Muscle of back (tissue), 13 donors: Measurements from ENCODE around the gene RAB1A. TPM values are rescaled to one million over a fixed set of nuclear protein-coding genes. Genes with fewer than 3 reads are reported as not detected.
"Not testable (repeated sequence)": the region's sequence is repeated elsewhere in the genome, so short reads cannot be mapped to it uniquely, and the experiment has no call there.

Experiments
- DNase-seq, 3 donors: peaks; one replicate each; pipeline versions ENCODE4 v3.0.0 to v3.0.0-alpha.2; 2013
- long read RNA-seq, 9 donors: transcript quantifications; one replicate each; lab custom pipeline, GENCODE V29; 2026
- polyA plus RNA-seq, 10 donors: library from polyadenylated mRNA; unstranded; fragments of 120-200 nt; gene quantifications; one replicate each; pipeline ENCODE4 v1.2.1, GENCODE V29; 2013; ENCODE audit not compliant: insufficient read length in 10 of 10

RAB1A gene
- polyA plus RNA-seq = 100 to 1,000 TPM; 124 to 185 (median 140) TPM
- long read RNA-seq, donor 1, transcript RAB1A-203 (6 exons, 2,447 nt) = major isoform, 68 of 75 reads
- long read RNA-seq, donor 1, partial matches to known transcripts = 5 of 75 reads
- long read RNA-seq, donor 1, other reads (novel, unspliced or antisense) = 0 of 75 reads
- long read RNA-seq, donor 2, transcript RAB1A-203 (6 exons, 2,447 nt) = major isoform, 44 of 50 reads
- long read RNA-seq, donor 2, partial matches to known transcripts = 0 of 50 reads
- long read RNA-seq, donor 2, other reads (novel, unspliced or antisense) = 5 of 50 reads
- long read RNA-seq, donor 3 = 0 reads
- long read RNA-seq, donor 4, transcript RAB1A-203 (6 exons, 2,447 nt) = major isoform, 63 of 69 reads
- long read RNA-seq, donor 4, partial matches to known transcripts = 5 of 69 reads
- long read RNA-seq, donor 4, other reads (novel, unspliced or antisense) = 0 of 69 reads
- long read RNA-seq, donor 5, transcript RAB1A-203 (6 exons, 2,447 nt) = major isoform, 39 of 46 reads
- long read RNA-seq, donor 5, partial matches to known transcripts = 6 of 46 reads
- long read RNA-seq, donor 5, other reads (novel, unspliced or antisense) = 0 of 46 reads
- long read RNA-seq, donor 6, transcript RAB1A-203 (6 exons, 2,447 nt) = major isoform, 70 of 78 reads
- long read RNA-seq, donor 6, partial matches to known transcripts = 6 of 78 reads
- long read RNA-seq, donor 6, other reads (novel, unspliced or antisense) = 0 of 78 reads
- long read RNA-seq, donor 7, transcript RAB1A-203 (6 exons, 2,447 nt) = major isoform, 53 of 83 reads
- long read RNA-seq, donor 7, partial matches to known transcripts = 30 of 83 reads
- long read RNA-seq, donor 7, other reads (novel, unspliced or antisense) = 0 of 83 reads
- long read RNA-seq, donor 8, transcript RAB1A-203 (6 exons, 2,447 nt) = major isoform, 61 of 61 reads
- long read RNA-seq, donor 8, partial matches to known transcripts = 0 of 61 reads
- long read RNA-seq, donor 8, other reads (novel, unspliced or antisense) = 0 of 61 reads
- long read RNA-seq, donor 9, transcript RAB1A-203 (6 exons, 2,447 nt) = major isoform, 9 of 9 reads
- long read RNA-seq, donor 9, partial matches to known transcripts = 0 of 9 reads
- long read RNA-seq, donor 9, other reads (novel, unspliced or antisense) = 0 of 9 reads

DNA sequence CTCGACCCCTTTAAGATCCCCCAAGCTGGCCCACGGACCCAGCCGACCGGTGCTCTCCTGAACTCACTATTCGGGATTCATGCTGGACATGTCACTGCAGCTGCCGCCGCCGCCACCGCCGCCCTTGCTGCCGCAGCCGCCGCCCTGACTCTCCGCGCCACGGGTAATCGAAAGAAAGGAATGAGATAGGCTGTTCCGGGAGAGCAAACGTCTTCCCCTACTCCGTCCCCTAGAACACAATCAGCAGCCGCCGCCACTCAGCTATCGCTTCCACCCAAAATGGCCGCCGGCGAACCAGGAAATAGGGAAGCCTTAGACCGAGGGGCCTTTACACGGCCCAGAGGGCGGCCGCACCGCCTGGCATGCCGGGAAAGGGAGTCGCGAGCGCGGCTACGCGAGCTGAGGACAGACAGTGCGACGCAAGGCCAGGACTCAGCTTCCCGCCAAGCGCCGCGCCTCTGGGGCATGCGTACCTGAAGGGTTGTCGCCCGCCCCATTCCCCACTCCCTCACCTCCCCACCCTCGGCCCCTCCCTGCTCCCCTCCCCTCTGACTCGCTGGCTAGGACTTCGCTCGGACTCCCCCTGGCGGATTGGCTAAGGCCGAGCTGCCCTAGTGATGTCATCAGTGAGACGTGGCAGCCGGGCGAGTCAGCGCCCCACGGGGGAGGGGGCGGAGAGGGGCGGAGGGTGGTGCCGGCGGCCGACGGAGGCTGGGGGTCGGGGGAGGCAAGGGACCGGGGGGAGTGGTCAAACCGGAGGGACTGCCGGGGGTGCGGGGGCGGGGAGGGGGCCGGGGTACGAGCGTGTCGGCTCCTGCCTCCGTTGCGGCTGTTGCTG lies at the start of gene RAB1A:
TSS of gene RAB1A (minus strand) at position 281 of the 838 bp plus-strand sequence. CDS start at position 90, 191 bp downstream.
- peak; percentile 100 for DNase-seq

DNA sequence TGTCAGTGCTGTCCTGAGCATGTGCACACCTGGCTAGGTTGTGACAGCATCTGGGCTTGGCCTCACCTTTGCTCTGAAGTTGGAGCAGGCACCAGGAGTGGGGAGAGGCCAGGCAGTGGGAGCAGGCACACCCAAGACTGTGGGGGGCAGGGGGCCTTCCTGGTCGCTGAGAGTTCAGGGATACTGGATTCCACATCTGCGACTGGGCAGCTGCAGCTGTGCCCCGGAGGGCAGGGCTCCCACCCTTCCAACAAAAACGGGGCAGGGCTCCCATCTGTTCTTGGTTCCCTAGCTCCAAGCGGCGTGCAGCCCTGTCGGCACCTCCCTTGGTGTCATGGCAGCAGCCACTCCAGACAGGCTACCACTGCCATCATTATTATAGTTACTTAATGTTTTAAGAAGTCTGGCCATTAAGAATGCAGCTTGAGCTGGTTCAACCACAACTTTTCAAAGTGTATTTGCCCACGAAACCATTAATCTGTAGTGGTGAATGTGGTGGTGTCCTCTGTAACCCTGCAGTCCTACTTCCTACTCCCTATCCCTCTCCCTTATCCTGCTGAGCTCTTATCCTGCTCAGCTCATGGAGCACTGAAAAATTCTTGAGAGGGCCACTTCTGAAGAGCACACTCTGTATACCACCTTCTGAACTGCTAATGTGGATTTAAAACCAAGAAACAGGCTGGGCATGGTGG lies 48.0 kb upstream of the RAB1A start:
- no peak for DNase-seq

DNA sequence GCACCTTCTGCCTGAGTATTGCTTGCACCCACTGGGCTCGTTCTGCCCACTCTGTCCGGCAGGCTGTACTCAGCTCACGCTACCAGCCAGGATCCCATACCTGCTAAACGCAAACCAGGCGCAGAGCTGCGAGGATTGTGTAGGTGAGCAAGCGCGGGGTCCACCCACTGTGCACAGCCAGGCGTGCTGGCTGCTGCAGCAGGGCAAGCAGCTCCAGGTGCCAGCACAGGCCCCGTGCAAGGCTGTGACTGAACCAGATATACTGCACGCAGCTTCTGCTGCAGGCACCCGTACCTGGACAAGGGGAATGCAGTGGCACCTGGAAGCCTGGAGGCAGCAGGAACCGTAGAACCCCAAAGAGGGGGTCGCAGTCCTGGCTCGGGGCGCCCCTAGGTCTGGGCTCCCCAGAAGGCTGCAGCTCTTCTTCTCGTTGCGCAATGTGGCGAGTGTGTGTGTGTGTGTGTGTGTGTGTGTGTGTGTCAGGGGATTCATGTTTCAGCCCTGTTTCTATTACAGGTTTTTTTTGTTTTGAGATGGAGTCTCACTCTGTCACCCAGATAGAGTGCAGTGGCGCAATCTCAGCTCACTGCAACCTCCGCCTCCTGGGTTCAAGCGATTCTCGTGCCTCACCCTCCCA lies 46.1 kb upstream of the RAB1A start:
- DNase-seq = no peak

DNA sequence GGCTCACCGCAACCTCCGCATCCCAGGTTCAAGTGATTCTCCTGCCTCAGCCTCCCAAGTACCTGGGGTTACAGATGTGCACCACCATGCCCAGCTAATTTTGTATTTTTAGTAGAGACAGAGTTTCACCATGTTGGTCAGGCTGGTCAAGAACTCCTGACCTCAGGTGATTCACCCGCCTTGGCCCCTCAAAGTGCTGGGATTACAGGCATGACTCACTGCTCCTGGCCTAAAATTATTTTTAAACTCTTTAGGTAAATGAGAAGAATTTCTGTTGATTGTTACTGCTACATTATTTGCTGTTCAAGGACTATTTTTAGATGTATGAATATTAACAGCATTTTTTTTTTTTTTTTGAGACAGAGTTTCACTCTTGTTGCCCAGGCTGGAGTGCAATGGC lies 44.1 kb upstream of the RAB1A start:
- not testable (repeated sequence) for DNase-seq

DNA sequence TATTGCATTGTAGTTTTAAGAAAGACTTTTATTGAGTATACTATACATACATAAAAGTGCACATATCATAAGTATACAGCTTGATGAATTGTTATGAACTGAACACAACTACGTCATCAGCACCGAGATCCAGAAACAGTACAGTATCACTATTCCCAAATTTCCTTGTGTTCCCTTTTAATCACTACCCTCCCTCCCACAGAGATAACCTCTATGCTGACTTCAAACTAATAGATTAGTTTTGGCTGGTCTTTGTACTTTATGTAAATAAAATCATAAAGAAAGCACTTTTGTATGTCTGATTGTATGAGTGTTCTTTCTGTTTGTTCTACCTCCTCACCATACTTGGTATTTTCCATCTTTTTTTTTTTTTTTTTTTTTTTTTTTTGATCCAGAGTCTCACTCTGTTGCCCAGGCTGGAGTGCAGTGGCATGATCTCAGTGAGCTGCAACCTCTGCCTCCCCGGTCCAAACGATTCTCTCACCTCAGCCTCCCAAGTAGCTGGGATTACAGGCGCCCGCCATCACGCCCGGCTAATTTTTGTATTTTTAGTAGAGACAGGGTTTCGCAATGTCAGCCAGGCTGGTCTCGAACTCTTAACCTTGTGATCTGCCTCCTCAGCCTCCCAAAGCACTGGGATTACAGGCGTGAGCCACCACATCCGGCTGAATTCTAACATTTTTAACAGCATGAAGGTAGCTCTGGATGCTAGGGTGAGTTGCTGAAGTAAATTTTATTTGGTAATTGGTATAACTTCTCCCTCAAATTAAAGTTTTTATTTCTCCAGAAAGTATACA lies 43.3 kb upstream of the RAB1A start:
- no peak for DNase-seq

DNA sequence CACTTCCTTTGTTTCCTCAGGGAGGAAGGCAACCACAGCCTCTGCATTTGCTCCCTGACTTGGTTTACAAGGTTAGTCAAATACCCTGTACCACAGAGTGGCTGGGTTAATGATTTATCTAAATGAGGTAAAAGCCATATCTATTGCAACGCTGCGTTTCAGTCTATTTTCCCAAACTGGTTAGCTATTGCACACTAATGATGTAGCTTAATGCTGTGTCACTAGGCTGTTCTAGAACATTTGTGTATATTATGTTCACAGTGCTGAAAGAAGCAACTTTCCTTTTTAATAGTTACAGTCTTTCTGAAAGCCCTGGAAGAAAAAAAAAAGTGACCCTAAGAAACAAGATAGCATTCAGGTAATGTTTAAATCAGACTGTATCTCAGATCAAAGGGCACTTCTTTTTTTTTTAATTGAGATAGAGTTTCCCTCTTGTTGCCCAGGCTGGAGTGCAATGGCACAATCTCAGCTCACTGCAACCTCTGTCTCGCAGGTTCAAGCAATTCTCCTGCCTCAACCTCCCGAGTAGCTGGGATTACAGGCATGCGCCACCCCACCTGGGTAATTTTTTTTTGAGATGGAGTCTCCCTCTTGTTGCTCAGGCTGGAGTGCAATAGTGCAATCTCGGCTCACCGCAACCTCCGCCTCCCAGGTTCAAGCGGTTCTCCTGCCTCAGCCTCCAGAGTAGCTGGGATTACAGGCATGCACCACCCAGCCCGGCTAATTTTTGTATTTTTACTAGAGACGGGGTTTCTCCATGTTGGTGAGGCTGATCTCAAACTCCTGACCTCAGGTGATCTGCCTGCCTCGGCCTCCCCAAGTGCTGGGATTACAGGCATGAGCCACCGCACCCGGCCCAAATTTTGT lies 40.9 kb upstream of the RAB1A start:
- not testable (repeated sequence) for DNase-seq

DNA sequence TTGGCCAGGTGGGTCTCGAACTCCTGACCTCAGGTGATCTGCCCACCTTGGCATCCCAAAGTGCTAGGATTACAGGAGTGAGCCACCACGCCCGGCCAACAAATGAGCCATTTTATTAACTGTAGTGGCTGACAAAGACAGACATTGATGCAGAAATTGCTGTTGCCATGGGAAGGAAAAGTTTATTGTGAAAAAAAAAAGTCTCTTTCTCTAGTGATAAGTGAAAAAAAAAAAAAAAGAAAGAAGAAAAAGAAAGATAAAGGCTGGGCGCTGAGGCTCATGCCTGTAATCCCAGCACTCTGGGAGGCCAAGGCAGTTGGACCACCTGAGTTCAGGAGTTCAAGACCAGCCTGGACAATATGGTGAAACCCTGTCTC lies 39.8 kb upstream of the RAB1A start:
- DNase-seq = no peak

DNA sequence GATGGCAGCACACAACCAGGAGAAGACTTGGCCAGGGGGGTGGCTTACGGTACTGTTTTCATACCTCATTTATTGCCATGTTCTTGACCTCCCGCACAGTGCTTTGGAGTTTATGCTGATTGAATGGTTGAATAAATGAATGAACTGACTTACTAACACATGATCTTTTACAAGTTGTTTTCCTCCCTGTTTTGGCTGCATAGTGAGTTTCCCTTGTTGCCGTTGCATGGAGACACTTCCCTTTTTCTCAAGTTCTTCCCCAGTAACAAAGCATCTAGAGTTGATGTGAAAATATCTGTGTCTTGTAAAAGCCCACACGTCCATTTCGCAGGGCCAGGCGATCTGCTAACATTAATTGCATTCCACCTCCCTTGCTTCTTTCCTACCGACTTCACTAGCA lies 35.7 kb upstream of the RAB1A start:
- peak in 1 of 3 donors; percentile 43 for DNase-seq

DNA sequence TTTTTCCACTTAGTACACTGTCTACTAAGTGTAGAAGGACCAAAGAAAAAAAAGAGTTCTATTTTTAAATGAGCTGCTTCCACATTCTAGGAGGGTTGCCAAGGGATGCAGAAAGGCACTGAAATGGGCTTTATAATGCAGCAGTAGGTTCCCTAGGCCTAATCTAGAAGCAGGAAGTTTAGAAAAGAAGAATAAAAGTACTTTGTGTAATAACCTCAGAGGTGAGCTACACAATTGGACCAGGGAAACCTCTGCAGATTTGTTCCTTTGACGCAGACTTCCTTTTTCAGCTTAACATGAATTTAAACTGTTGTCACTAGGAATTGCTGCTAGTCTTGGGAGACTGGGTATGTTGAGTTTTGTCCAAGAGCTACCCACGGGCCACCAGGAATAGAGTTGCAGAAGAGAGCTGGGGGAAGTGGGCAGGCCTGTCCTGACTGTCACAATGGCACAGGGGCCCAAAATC lies 34.6 kb upstream of the RAB1A start:
- peak in 2 of 3 donors; percentile 38 to 64 for DNase-seq

DNA sequence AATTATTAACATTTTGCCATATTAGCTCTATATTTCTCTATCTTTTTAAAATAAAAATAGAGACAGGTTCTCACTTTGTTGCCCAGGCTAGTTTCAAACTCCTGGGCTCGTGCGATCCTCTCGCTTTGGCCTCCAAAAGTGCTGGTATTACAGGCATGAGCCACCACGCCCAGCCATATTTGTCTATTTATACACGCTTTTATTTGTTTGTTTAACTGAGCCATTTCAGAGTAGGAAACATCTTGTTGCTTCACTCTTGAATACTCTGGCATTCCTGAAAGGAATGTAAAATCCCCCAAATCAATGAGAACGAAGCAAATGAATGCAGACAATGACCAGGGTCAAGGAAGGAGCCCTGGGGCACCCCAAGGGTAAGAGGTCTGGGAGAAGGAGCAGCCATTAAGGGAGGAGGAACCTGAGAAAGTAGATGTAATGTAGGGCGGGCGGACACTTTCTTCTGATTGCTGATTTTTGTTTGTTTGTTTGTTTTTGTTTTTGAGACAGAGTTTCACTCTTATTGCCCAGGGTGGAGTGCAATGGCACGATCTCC lies 31.7 kb upstream of the RAB1A start:
- DNase-seq = no peak

DNA sequence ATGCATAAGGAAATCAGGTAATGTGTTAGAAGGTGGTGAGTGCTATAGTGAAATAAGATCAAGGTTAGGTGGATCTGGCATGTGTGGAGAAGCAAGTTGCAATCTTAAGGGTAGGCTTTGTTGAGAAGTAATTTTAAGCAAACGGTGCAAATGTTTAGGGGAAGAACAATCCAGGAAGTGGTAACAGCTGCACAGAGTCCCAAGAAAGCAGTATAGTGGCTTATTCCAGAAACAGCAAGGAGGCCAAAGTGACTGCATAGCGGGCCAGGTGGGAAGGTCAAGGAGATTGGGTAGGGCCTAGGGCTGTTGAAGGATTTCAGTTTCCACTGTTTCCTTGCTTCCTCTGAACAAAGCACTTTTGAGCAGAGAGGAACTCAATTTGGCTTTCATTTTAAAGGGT lies 30.0 kb upstream of the RAB1A start:
- peak in 1 of 3 donors; percentile 52 for DNase-seq

DNA sequence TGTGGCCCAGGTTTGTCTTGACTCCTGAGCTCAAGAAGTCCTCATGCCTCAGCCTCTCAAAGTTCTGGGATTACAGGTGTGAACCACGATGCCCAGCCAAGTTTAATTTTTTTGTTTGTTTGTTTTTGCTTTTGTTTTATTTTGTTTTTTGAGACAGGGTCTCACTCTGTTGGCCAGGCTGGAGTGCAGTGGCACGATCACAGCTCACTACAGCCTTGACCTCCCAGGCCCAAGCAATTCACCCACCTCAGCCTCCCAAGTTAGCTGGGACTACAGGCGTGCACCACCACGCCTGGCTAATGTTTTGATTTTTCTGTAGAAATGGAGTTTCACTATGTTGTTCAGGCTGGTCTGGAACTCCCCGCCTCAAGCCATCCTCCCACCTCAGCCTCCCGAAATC lies 29.4 kb upstream of the RAB1A start:
- no peak for DNase-seq

DNA sequence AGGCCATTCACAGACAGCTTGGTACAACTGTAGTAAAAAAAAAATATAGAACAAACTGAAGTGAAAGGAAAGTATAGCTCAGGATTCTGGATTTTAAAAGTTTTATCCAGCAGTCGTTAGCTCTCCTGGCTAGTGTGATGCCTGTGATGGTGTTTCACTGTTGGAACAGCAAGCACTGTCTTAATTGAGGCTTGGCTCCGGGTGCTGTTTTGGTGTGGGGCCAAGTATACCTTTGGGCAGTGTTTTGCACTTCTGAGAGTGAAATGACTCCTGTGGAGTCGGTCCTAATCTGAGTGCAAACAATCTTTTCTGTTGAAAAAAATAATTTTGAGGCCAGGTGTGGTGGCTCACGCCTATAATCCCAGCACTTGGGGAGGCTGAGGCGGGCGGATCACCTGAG lies 28.7 kb upstream of the RAB1A start:
- no peak for DNase-seq

DNA sequence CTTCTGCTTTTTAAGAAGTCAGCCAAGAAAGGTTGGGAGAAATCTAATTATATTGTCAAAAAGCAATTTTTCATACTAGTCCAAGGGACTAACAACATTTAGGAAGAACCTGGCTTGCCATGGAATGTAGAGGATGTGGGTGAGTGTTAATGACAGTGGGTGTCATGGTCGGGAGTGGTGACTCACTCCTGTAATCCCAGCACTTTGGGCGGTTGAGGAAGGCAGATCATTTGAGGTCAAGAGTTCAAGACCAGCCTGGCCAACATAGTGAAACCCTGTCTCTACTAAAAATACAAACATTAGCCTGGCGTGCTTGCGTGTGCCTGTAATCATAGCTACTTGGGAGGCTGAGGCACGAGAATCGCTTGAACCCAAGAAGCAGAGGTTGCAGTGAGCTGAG lies 27.9 kb upstream of the RAB1A start:
- not testable (repeated sequence) for DNase-seq

DNA sequence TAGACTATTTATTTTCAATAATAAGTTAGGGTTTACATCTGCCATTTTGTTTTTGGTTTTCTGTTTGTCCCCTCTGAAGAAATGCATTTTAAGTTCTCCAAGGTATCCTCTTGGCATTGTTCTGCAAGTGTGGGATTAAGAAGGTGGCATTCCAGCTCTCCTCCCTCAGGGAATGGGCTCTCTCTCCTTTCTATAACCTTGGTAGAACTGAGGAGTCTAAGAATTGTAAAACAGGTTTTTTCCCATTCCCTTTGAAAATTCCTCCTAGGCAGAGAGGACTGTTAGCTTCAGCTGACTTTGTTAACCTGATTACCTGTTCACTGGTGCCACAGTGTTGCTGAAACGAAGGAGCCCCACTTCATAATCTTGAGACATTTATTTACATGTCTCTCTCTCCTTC lies 26.1 kb upstream of the RAB1A start:
- no peak for DNase-seq

DNA sequence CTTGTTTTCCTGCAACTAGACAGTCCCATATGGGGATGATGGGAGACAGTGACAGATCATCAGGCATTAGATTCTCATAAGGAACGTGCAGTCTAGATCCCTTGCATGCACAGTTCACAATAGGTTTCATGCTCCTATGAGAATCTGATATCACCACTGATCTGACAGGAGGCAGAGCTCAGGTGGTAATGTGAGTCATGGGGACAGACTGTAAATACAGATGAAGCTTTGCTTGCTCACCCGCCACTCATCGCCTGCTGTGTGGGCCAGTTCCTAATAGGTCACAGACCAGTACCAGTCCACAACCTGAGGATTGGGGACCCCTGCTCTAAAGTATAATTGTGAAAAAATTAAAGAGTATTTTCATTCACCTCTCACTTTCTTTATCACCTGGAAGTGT lies 23.6 kb upstream of the RAB1A start:
- DNase-seq = no peak

DNA sequence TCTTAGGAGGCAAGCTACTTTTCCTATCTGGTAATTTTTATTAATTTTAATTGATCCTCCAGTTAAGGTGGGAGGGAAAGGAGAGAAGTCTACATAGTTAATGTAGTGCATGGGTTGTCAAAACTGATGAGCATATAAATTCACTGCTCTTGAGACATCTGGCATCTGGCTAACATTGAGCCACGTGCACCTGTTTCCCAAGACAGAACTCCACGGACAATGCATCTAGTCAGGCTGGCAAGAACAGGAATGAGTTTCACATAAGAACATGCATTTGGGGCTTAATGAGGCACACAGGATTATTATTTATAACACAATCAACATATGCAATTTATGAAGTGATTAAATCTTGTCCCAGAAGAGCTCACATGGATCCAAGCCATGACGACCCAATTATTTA lies 16.2 kb upstream of the RAB1A start:
- no peak for DNase-seq

DNA sequence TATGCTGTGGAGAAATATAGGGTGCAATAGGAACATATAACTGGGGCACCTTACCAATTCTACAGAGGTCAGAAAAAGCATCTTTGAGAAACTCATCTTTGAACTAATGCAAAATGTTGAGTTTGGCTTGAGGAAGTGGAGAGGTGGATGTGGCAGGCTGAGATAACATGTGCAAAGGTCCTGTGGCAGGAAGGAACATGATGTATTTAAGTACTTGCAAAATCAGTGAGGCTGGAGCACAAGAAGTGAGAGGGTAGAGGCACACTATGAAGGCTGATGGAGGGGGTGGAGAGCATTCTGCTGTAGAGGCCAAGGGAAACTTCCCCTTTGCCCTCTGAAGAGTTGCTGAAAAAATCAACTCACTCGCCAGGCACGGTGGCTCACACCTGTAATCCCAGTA lies 14.7 kb upstream of the RAB1A start:
- DNase-seq = no peak
